A549 (cell line): ENCODE measurements around the gene ZMYND10.

Source experiments
- RAD21 ChIP-seq, 2 experiments: fragments of >200 bp in 1 of 2; sonication (Bioruptor Twin) in 1 of 2; formaldehyde crosslinking in 1 of 2; IDR thresholded peaks in 1 of 2; conservative IDR thresholded peaks in 1 of 2; 2 replicates in 1 of 2; 3 replicates in 1 of 2; pipeline ENCODE4 v1.6.1; 2012 to 2018; ENCODE audit warnings: inconsistent platforms in 1 of 2
- SMC3 ChIP-seq: fragments of >200 bp; sonication (Bioruptor Twin); formaldehyde crosslinking; IDR thresholded peaks from 3 replicates; pipeline ENCODE4 v1.6.1; 2018; ENCODE audit warnings: inconsistent platforms
- TF ChIP-seq, protein P1 (sequence below): fragments of >200 bp; sonication (Bioruptor Twin); formaldehyde crosslinking; IDR thresholded peaks from 3 replicates; pipeline ENCODE4 v1.5.1; 2016

DNA sequence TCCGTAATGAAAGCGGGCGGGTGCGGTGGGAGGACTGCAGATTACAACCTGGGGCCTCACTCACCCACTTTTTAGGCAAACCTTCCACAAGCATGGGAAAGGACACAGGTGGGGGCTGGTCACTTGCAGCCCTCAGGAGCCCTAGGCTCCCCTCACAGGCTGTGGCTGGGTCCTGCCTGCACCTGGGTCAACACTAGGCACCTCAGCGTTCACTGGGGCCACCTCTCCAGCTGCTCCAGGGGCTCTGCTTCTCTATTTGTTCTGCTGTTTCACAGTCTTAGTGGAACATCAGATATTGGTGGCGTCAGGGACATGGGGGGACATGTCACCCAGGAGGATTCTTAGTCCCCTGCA lies 43.9 kb upstream of the ZMYND10 start:
- TF ChIP-seq SMC3 (no peak), RAD21 (conservative IDR thresholded peaks at IDR 0.05 in 1 of 2, IDR thresholded peaks at IDR 0.05 in 1 of 2) (no peak)
- TF ChIP-seq, protein P1, sequence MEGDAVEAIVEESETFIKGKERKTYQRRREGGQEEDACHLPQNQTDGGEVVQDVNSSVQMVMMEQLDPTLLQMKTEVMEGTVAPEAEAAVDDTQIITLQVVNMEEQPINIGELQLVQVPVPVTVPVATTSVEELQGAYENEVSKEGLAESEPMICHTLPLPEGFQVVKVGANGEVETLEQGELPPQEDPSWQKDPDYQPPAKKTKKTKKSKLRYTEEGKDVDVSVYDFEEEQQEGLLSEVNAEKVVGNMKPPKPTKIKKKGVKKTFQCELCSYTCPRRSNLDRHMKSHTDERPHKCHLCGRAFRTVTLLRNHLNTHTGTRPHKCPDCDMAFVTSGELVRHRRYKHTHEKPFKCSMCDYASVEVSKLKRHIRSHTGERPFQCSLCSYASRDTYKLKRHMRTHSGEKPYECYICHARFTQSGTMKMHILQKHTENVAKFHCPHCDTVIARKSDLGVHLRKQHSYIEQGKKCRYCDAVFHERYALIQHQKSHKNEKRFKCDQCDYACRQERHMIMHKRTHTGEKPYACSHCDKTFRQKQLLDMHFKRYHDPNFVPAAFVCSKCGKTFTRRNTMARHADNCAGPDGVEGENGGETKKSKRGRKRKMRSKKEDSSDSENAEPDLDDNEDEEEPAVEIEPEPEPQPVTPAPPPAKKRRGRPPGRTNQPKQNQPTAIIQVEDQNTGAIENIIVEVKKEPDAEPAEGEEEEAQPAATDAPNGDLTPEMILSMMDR, result no peak
